Activated T-cell treated with anti-CD3 and anti-CD28 coated beads for 48 hours (primary cell): ENCODE measurements around the gene MARK1.
"Not testable (repeated sequence)": the region's sequence is repeated elsewhere in the genome, so short reads cannot be mapped to it uniquely, and the experiment has no call there.

Source experiments
- DNase-seq: peaks from one replicate; pipeline ENCODE4 v3.0.0-alpha.2; 2020; ENCODE audit warnings: low read depth

Gene MARK1

GRCh38 chr1:220628431-220628830, 100.5 kb downstream of the MARK1 start:
- DNase-seq, result no peak

- DNase-seq, result no peak
Observed at GRCh38 chr1:220631238-220631815, 103.4 kb downstream of the MARK1 start.

- no peak for DNase-seq
Observed at GRCh38 chr1:220637759-220638158, 109.8 kb downstream of the MARK1 start.

GRCh38 chr1:220642285-220642684, 114.3 kb downstream of the MARK1 start:
- no peak for DNase-seq

GRCh38 chr1:220652995-220653394, 125.1 kb downstream of the MARK1 start:
- no peak for DNase-seq

GRCh38 chr1:220655509-220655908, 127.6 kb downstream of the MARK1 start:
- no peak for DNase-seq

- DNase-seq, result no peak
Observed at GRCh38 chr1:220655961-220656740, 128.2 kb downstream of the MARK1 start.

- DNase-seq, result no peak
Observed at GRCh38 chr1:220666349-220666748, 138.4 kb downstream of the MARK1 start.

- no peak for DNase-seq
Observed at GRCh38 chr1:220669005-220669404, 141.1 kb downstream of the MARK1 start.

- DNase-seq, result no peak
Observed at GRCh38 chr1:220670365-220670764, 142.4 kb downstream of the MARK1 start.

- DNase-seq, result no peak
Observed at GRCh38 chr1:220673921-220674320, 146.0 kb downstream of the MARK1 start.

GRCh38 chr1:220677251-220677650, 149.3 kb downstream of the MARK1 start:
- DNase-seq, result no peak

GRCh38 chr1:220680085-220680687, 152.2 kb downstream of the MARK1 start:
- no peak for DNase-seq

GRCh38 chr1:220681220-220681880, 153.4 kb downstream of the MARK1 start:
- DNase-seq, result no peak

GRCh38 chr1:220682901-220683576, 155.1 kb downstream of the MARK1 start:
- DNase-seq, result no peak

- DNase-seq, result not testable (repeated sequence)
Observed at GRCh38 chr1:220683716-220684115, 155.8 kb downstream of the MARK1 start.

GRCh38 chr1:220684890-220685289, 157.0 kb downstream of the MARK1 start:
- DNase-seq, result no peak

- DNase-seq, result no peak
Observed at GRCh38 chr1:220685879-220686278, 157.9 kb downstream of the MARK1 start.

- no peak for DNase-seq
Observed at GRCh38 chr1:220687809-220688208, 159.9 kb downstream of the MARK1 start.

GRCh38 chr1:220689666-220690065, 161.7 kb downstream of the MARK1 start:
- no peak for DNase-seq

- peak; percentile 81 for DNase-seq
Observed at GRCh38 chr1:220690140-220691052, 162.5 kb downstream of the MARK1 start, which contains the start of gene C1orf115. Gene C1orf115, plus strand, starts transcription at chr1:220690363. Its CDS starts 40 bp downstream, at chr1:220690403.
